GM12864 (cell line): ENCODE measurements around the gene ASIC2.

Experiments
- DNase-seq: peaks from one replicate; pipeline ENCODE4 v3.0.0-alpha.2; 2011; ENCODE audit warnings: low read depth
- H3K4me3 ChIP-seq: 2 replicates; pipeline ENCODE4 v1.5.1; 2011; ENCODE audit warnings: mild to moderate bottlenecking, low read depth, low read length, control low read depth
- TF ChIP-seq, protein P1 (sequence below): IDR thresholded peaks from 2 replicates; pipeline ENCODE4 v1.5.1; 2011; ENCODE audit warnings: low read depth, mild to moderate bottlenecking, moderate library complexity, low read length, control low read depth, inconsistent platforms; ENCODE audit errors: missing control alignments

The ASIC2 gene

DNA sequence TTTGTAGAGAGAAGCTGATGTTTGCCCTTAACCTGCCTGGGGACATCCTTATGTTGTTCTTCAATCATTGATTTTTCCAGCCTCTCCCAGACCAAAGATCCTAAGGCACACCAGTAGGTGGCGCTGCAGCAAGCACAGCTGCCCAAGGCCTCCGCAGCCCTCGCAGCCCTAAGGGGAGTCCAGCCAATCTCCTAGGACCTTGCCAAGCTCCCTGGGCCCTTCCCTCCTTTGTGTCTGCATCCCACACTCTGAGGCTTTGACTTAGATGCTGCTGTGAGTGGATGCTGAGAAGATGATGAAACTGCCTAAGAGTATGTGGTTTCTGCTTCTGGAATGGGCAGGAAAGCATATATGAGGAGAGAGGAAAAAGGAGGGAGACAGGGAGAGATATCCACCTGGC lies 254.4 kb downstream of the ASIC2 start:
- TF ChIP-seq, protein P1, sequence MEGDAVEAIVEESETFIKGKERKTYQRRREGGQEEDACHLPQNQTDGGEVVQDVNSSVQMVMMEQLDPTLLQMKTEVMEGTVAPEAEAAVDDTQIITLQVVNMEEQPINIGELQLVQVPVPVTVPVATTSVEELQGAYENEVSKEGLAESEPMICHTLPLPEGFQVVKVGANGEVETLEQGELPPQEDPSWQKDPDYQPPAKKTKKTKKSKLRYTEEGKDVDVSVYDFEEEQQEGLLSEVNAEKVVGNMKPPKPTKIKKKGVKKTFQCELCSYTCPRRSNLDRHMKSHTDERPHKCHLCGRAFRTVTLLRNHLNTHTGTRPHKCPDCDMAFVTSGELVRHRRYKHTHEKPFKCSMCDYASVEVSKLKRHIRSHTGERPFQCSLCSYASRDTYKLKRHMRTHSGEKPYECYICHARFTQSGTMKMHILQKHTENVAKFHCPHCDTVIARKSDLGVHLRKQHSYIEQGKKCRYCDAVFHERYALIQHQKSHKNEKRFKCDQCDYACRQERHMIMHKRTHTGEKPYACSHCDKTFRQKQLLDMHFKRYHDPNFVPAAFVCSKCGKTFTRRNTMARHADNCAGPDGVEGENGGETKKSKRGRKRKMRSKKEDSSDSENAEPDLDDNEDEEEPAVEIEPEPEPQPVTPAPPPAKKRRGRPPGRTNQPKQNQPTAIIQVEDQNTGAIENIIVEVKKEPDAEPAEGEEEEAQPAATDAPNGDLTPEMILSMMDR: peak; percentile 70
- H3K4me3 ChIP-seq: no peak overlapping the region
- no peak for DNase-seq

DNA sequence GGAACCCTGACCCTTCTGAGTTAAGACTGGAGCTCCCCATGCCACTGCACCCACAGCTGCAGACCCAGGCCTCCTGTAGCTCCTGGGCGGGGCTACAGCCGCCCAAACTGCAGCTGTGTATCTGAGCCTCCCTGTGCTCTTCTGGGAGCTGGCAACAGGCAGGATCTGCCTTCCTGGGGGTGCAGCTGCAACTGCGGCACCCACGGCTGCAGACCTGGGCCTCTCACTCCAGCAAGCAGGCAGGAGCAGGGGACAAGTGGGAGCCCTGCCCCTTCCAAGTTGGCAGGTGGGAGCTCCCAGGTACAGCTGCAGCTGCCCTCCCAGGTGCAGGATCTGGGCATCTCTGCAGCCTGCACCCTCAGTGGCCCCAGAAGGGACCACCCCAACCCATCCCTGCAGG lies 259.9 kb downstream of the ASIC2 start:
- DNase-seq: no peak
- TF ChIP-seq, protein P1: no peak
- H3K4me3 ChIP-seq: no peak overlapping the region

DNA sequence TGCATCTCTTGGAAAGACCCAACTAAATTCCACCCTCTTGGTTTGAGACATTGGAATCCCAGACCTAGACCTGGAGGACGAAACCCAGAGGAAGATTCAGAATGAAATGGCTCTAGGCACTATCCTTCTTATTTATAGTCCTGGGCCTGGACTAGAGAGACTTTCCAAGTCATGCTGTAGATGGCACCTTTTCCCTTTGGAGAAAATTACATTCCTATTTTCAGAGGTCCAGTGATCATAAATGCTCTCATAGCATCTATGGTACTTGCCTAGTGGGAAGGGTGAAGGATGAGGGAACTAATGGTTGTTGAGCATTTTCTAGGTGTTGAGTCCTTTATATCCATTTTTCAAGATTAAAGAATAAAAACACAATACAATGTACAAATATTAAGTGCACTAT lies 264.3 kb downstream of the ASIC2 start:
- no peak for DNase-seq
- TF ChIP-seq, protein P1: no peak
- no peak overlapping the region for H3K4me3 ChIP-seq

DNA sequence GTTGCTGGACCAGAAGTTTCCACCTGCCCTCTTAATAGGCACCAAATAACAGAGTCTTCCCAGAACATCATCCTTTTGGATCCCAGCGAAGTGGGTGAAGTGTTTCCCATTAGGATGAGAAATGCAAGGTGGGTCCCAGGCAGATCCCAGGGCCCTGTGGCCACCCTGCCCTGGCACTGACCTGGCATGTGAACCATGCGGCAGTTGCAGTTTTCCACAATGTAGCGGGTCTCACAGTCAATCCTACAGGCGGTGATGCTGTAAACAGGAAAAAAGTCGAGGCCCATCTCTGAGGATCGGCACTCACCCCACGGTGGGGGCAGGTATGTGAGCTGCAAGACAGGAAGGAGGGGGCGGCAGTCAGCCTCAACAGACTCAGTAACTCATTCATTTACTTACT lies 265.0 kb downstream of the ASIC2 start:
- no peak for DNase-seq
- TF ChIP-seq, protein P1: no peak

DNA sequence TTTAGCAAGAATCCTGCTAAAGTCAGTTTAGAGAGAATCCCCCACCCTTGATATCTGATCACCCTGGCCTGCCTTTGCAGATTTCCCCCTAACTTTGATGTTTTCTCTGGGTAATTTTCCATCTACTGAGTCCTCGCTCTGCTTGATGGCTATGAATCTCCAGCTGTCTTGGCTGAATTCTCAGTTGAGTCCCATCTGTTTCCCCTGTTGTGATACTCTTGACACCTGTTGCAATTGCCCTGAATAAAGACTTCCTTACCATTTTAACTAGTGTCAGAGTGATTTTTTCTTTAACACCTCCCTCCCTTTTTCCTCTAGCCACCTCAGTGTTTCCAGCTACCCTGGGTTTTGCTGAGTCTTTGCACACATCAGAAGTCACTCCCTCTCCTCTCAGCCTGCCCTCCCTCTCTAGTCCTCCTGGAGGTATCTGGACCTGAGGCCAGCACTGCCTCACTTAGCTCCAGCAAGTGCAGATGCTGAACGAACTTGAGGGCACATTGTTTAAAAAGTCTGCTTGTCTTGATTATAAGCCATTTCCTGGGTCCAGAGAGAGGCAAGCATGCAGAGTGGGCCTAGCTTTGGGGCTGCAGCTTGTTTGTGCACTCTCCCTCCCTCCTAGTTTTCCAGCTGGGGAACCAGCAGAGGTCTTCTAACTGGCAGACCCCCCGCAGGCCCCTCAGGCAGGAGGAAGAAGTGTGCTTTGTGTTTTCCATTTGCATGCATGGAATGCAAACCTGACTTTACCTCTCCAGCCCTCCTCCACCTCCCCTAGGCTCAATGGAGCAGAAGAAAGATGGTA lies 268.2 kb downstream of the ASIC2 start:
- DNase-seq: no peak
- TF ChIP-seq, protein P1: no peak
- H3K4me3 ChIP-seq: no peak overlapping the region

More for the DNA sequence above, 265.0 kb downstream of the ASIC2 start:
- H3K4me3 ChIP-seq: no peak overlapping the region

DNA sequence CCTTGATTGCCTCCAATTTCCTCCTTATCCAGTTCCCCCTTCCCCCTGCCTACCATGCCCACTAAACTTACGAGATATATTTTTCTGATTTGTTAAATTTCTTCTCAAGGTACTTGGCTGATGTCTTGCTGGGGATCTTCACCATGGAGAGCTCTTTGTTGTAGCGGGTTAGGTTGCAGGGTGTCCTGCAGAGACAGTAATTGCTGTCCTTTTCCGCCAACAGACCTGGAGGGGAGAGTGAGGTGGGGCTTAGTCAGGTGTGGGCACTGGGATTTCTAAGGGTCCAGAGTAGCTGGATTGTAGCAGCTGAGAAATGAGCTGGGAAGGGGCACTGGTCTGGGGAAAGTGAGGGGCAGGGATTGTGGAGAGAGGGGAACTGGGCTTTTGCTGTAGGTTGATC lies 269.3 kb downstream of the ASIC2 start:
- no peak overlapping the region for H3K4me3 ChIP-seq
- no peak for DNase-seq
- TF ChIP-seq, protein P1: no peak

DNA sequence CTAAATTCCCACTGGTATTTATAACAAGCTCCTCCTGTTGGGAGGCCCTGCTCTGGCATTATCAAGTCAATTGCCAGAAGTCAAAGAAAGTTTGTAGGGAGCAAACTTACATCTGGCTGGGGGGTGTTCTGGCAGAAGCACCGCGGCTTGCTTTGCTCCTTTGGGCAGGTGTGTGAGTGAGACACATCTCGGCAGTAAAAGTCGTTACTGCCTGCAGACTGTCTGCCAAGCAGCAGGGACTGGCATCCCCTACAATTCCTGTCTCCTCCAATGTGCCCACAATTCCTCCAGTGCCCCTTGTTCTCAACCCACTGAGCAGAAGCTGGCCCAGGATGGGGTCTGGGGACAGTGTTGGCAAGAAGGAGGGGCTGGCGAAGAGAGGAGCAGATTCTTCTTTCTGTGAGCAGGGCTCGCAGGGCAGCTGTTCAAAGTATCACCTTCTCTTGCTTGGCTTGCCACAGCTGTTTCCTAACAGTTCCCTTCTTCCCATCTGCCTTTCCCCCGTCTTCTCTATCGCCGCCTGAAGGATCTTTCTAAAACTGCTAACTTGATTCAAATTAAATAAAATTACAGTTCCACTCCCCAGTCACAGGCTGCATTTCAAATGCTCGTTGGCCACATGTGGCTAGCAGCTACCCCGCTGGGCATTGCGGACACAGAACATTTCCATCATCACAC lies 271.2 kb downstream of the ASIC2 start:
- no peak for DNase-seq
- H3K4me3 ChIP-seq: no peak overlapping the region
- TF ChIP-seq, protein P1: no peak
